H1 (cell line): ENCODE measurements around the gene C19orf47. TPM values are rescaled to one million over a fixed set of nuclear protein-coding genes. Genes with fewer than 3 reads are reported as not detected.

Source experiments
- CTCF ChIA-PET: fragments of 300-600 bp; sonication (Branson Sonifier 250); formaldehyde crosslinking; loops from one replicate; lab custom pipeline; 2021; ENCODE audit not compliant: partially characterized antibody; lab: Charles Lee
- POLR2A ChIA-PET: fragments of 300-600 bp; sonication (Branson Sonifier 250); formaldehyde crosslinking; loops from one replicate; lab custom pipeline; 2021; ENCODE audit warnings: inconsistent platforms; ENCODE audit not compliant: partially characterized antibody; lab: Charles Lee
- DNase-seq, 2 experiments: peaks; one replicate each; pipeline versions ENCODE4 v3.0.0 to v3.0.0-alpha.2; 2010 to 2022; ENCODE audit warnings: low spot score in 2 of 2, low read depth in 1 of 2, mixed read lengths in 1 of 2
- FAIRE-seq: peaks from 2 replicates; lab custom pipeline; 2011; peaks lifted over from hg19 to GRCh38; lab: Jason Lieb, UNC
- H2AFZ ChIP-seq: 2 replicates; pipeline ENCODE4 v1.8.1; 2012; ENCODE audit warnings: low read length, inconsistent platforms
- H2AK5ac ChIP-seq: 2 replicates; pipeline ENCODE4 v1.6.1; 2013; ENCODE audit warnings: low read depth, low read length
- H2BK120ac ChIP-seq: replicated peaks from 2 replicates; pipeline ENCODE3; 2013; ENCODE audit warnings: low read depth, low read length, inconsistent platforms
- H2BK12ac ChIP-seq: 2 replicates; pipeline ENCODE4 v1.6.1; 2013; ENCODE audit warnings: low read depth, low read length
- H2BK15ac ChIP-seq: 2 replicates; pipeline ENCODE4 v1.6.1; 2013; ENCODE audit warnings: low read length
- H2BK20ac ChIP-seq: 2 replicates; pipeline ENCODE4 v1.6.1; 2013; ENCODE audit warnings: low read length
- H2BK5ac ChIP-seq: 2 replicates; pipeline ENCODE4 v1.6.1; 2013; ENCODE audit warnings: low read depth, low read length
- H3K14ac ChIP-seq: 2 replicates; pipeline ENCODE4 v1.6.1; 2013; ENCODE audit warnings: inconsistent platforms; ENCODE audit not compliant: insufficient read length
- H3K18ac ChIP-seq: 2 replicates; pipeline ENCODE4 v1.6.1; 2013; ENCODE audit warnings: low read length; ENCODE audit errors: extremely low read depth
- H3K23ac ChIP-seq: 2 replicates; pipeline ENCODE4 v1.6.1; 2013; ENCODE audit warnings: inconsistent platforms; ENCODE audit not compliant: insufficient read length
- H3K23me2 ChIP-seq: 2 replicates; pipeline ENCODE4 v1.6.1; 2013; ENCODE audit warnings: low read depth, low read length
- H3K27ac ChIP-seq: 2 replicates; pipeline ENCODE4 v1.6.1; 2011; ENCODE audit warnings: low read depth, low read length, inconsistent platforms
- H3K27me3 ChIP-seq, 4 experiments: replicated peaks in 1 of 4; 1 replicate in 1 of 4; 2 replicates in 3 of 4; pipeline versions ENCODE4 v1.6.1 to v1.8.1; 2011 to 2013; ENCODE audit warnings: low read length in 3 of 4, mild to moderate bottlenecking in 3 of 4, inconsistent platforms in 2 of 4, mixed read lengths in 2 of 4, moderate library complexity in 1 of 4; ENCODE audit not compliant: control insufficient read depth in 3 of 4, insufficient read depth in 3 of 4; ENCODE audit errors: extremely low read depth in 1 of 4
- H3K36me3 ChIP-seq, 4 experiments: 2 replicates each; pipeline versions ENCODE4 v1.6.1 to v1.8.1; 2011 to 2013; ENCODE audit warnings: mild to moderate bottlenecking in 4 of 4, low read length in 3 of 4, moderate library complexity in 2 of 4, control low read depth in 1 of 4, inconsistent platforms in 1 of 4; ENCODE audit not compliant: insufficient read depth in 4 of 4, control insufficient read depth in 2 of 4
- H3K4ac ChIP-seq: replicated peaks from 2 replicates; pipeline ENCODE3; 2013; ENCODE audit warnings: low read length, low read depth, mixed read lengths, inconsistent platforms; ENCODE audit not compliant: insufficient read length
- H3K4me1 ChIP-seq, 4 experiments: replicated peaks in 1 of 4; 1 replicate in 1 of 4; 2 replicates in 3 of 4; pipeline versions ENCODE4 v1.6.1 to v1.8.1; 2011 to 2013; ENCODE audit warnings: low read length in 3 of 4, inconsistent platforms in 2 of 4, mixed read lengths in 1 of 4; ENCODE audit not compliant: insufficient read depth in 4 of 4, control insufficient read depth in 3 of 4
- H3K4me2 ChIP-seq, 2 experiments: 2 replicates each; pipeline versions ENCODE4 v1.6.1 to v1.8.1; 2011 to 2013; ENCODE audit warnings: low read depth in 2 of 2, low read length in 2 of 2, control low read depth in 1 of 2, inconsistent platforms in 1 of 2, mild to moderate bottlenecking in 1 of 2; ENCODE audit not compliant: insufficient read depth in 1 of 2
- H3K4me3 ChIP-seq, 4 experiments: fragments of 200-600, 300-600 bp in 1 of 4; sonication (generic), shearing (Covaris generic), sonication (Bioruptor Twin) in 1 of 4; 2 replicates each; pipeline versions ENCODE4 v1.5.1 to v1.8.1; 2011 to 2016; ENCODE audit warnings: low read length in 4 of 4, low read depth in 3 of 4, control low read depth in 2 of 4, inconsistent platforms in 2 of 4, mild to moderate bottlenecking in 2 of 4, mixed read lengths in 1 of 4, moderate library complexity in 1 of 4; ENCODE audit not compliant: insufficient read depth in 2 of 4; ENCODE audit errors: extremely low read depth in 1 of 4
- H3K56ac ChIP-seq: replicated peaks from 2 replicates; pipeline ENCODE3; 2013; ENCODE audit warnings: low read depth, mild to moderate bottlenecking, mixed read lengths, low read length, inconsistent platforms; ENCODE audit not compliant: insufficient read length
- H3K79me1 ChIP-seq: 2 replicates; pipeline ENCODE4 v1.6.1; 2013; ENCODE audit warnings: low read depth, low read length, control low read depth
- H3K79me2 ChIP-seq, 2 experiments: 2 replicates each; pipeline versions ENCODE4 v1.6.1 to v1.8.1; 2012 to 2013; ENCODE audit warnings: low read length in 2 of 2, mild to moderate bottlenecking in 2 of 2, inconsistent platforms in 1 of 2; ENCODE audit not compliant: insufficient read depth in 2 of 2, control insufficient read depth in 1 of 2
- H3K9ac ChIP-seq, 4 experiments: replicated peaks in 1 of 4; 1 replicate in 1 of 4; 2 replicates in 3 of 4; pipeline versions ENCODE4 v1.6.1 to v1.8.1; 2011 to 2013; ENCODE audit warnings: low read depth in 3 of 4, low read length in 3 of 4, control low read depth in 2 of 4, mild to moderate bottlenecking in 2 of 4, moderate library complexity in 2 of 4, inconsistent platforms in 1 of 4; ENCODE audit errors: extremely low read depth in 1 of 4
- H3K9me3 ChIP-seq, 2 experiments: 2 replicates each; pipeline versions ENCODE4 v1.6.1 to v1.8.1; 2012 to 2013; ENCODE audit warnings: mild to moderate bottlenecking in 2 of 2, moderate library complexity in 2 of 2, control low read depth in 1 of 2, inconsistent platforms in 1 of 2, low read depth in 1 of 2, low read length in 1 of 2, mixed read lengths in 1 of 2; ENCODE audit not compliant: insufficient read depth in 2 of 2
- H4K20me1 ChIP-seq, 2 experiments: replicated peaks in 1 of 2; 2 replicates each; pipeline versions ENCODE3 to v1.8.1; 2011 to 2013; ENCODE audit warnings: inconsistent platforms in 2 of 2, low read length in 2 of 2, mild to moderate bottlenecking in 1 of 2; ENCODE audit not compliant: insufficient read depth in 2 of 2, control insufficient read depth in 1 of 2
- H4K5ac ChIP-seq: 2 replicates; pipeline ENCODE4 v1.6.1; 2013; ENCODE audit warnings: low read length, low read depth, mixed read lengths, inconsistent platforms; ENCODE audit not compliant: insufficient read length
- H4K8ac ChIP-seq: 2 replicates; pipeline ENCODE4 v1.8.0; 2013; ENCODE audit warnings: mild to moderate bottlenecking, moderate library complexity, low read length, inconsistent platforms; ENCODE audit not compliant: insufficient read depth; ENCODE audit errors: extremely low read depth
- H4K91ac ChIP-seq: replicated peaks from 2 replicates; pipeline ENCODE3; 2013; ENCODE audit warnings: low read length, mixed read lengths, inconsistent platforms; ENCODE audit not compliant: insufficient read length
- ASH2L ChIP-seq: fragments of 200-600, 300-600 bp; sonication (generic); IDR thresholded peaks from one replicate; pipeline ENCODE4 v1.7.1; 2017; ENCODE audit warnings: low read length
- CEBPB ChIP-seq: IDR thresholded peaks from 2 replicates; pipeline ENCODE4 v1.6.1; 2012; ENCODE audit warnings: low read depth, low read length
- E2F6 ChIP-seq: IDR thresholded peaks from 2 replicates; pipeline ENCODE4 v1.6.1; 2012; ENCODE audit warnings: inconsistent platforms
- FOSL1 ChIP-seq: IDR thresholded peaks from 2 replicates; pipeline ENCODE4 v1.6.1; 2011; ENCODE audit warnings: mild to moderate bottlenecking, low read depth, low read length, moderate library complexity; ENCODE audit not compliant: insufficient read depth
- GTF2F1 ChIP-seq: IDR thresholded peaks from 2 replicates; pipeline ENCODE4 v1.6.1; 2012; ENCODE audit warnings: low read depth, low read length, improper control_type of control experiment, borderline replicate concordance
- HDAC6 ChIP-seq: IDR thresholded peaks from one replicate; pipeline ENCODE4 v1.7.1; 2012; ENCODE audit warnings: low read depth, mild to moderate bottlenecking, inconsistent platforms, low read length, moderate library complexity
- KDM1A ChIP-seq: fragments of 200-600, 300-600 bp; sonication (generic); IDR thresholded peaks from 2 replicates; pipeline ENCODE4 v1.7.1; 2016; ENCODE audit warnings: mild to moderate bottlenecking, low read length, borderline replicate concordance
- PHF8 ChIP-seq: fragments of 200-600 bp; sonication (generic); conservative IDR thresholded peaks from 2 replicates; pipeline ENCODE4 v1.7.1; 2012; ENCODE audit warnings: low read depth, mild to moderate bottlenecking, inconsistent platforms, low read length, moderate library complexity
- SP4 ChIP-seq: IDR thresholded peaks from 2 replicates; pipeline ENCODE4 v1.6.1; 2012; ENCODE audit warnings: low read length, inconsistent platforms
- SRF ChIP-seq: IDR thresholded peaks from 2 replicates; pipeline ENCODE4 v1.6.1; 2011; ENCODE audit warnings: mild to moderate bottlenecking, low read depth, low read length, moderate library complexity
- TAF1 ChIP-seq: IDR thresholded peaks from 2 replicates; pipeline ENCODE4 v1.6.1; 2011; ENCODE audit warnings: mild to moderate bottlenecking, low read depth, low read length
- TBP ChIP-seq: IDR thresholded peaks from 2 replicates; pipeline ENCODE4 v1.6.1; 2011; ENCODE audit warnings: low read depth, low read length, improper control_type of control experiment
- ZNF274 ChIP-seq: IDR thresholded peaks from 2 replicates; pipeline ENCODE4 v1.7.0; 2012; ENCODE audit warnings: low read length, borderline replicate concordance; ENCODE audit errors: extremely low read depth
- WGBS, 2 experiments: shearing (Covaris generic) in 1 of 2; methylation state at CpG; one replicate each; pipeline versions ENCODE4 v1.1.6 to v1.1.7; 2013 to 2015; ENCODE audit warnings: low lambda C conversion rate in 2 of 2, mixed read lengths in 2 of 2, inconsistent platforms in 1 of 2, low coverage in 1 of 2, missing lambda C conversion rate in 1 of 2; ENCODE audit not compliant: insufficient replicate concordance in 2 of 2, insufficient coverage in 1 of 2, insufficient read length in 1 of 2; ENCODE audit errors: extremely low coverage in 1 of 2, missing lambda C conversion rate in 1 of 2; 5-methylcytosine and 5-hydroxymethylcytosine counted together
- polyA plus RNA-seq, 7 experiments: library from polyadenylated mRNA; depleted of rRNA in 3 of 7; stranded (reverse) in 5 of 7; unstranded in 2 of 7; fragments of >200 nt in 5 of 7; fragments of 200-250 nt in 2 of 7; gene quantifications; 1 replicate in 5 of 7; 2 replicates in 1 of 7; 4 replicates in 1 of 7; pipeline versions ENCODE4 v1.2.1 to v1.2.3, GENCODE V29; 2011 to 2013; ENCODE audit warnings: missing spikeins in 2 of 7, mixed read lengths in 2 of 7
- total RNA-seq: library from RNA; stranded (reverse); fragmentation: NEBNext Ultra II Directional; extraction: Animal tissue kit (Norgen Biotek cat#: 25700); gene quantifications from 2 replicates; pipeline ENCODE4 v1.2.1, GENCODE V29; 2021

Gene C19orf47
- total and polyA plus RNA-seq, 2 of the 8 experiments (the other 6 are each of a cell fraction or from before 2014, with no cell fraction given) = 17.8 to 27.3 TPM

- Histone ChIP-seq H3K4ac (no peak overlapping the region), H3K36me3 (peaks cover 0 to 6% (median 4%) of the 10 kb centered on the region in 4 experiments; a peak in 6 of 8 replicates), H3K27ac (no peak overlapping the region), H3K79me1 (no peaks in the 10 kb centered on the region), H3K9me3 (no peaks in the 10 kb centered on the region), H3K23me2 (no peaks in the 10 kb centered on the region), H3K56ac (no peak overlapping the region), H2BK5ac (no peak overlapping the region), H3K18ac (no peak overlapping the region), H2AK5ac (no peak overlapping the region), H3K4me1 (no peaks in the 10 kb centered on the region), H2BK15ac (no peak overlapping the region), H3K14ac (no peak overlapping the region), H3K4me2 (no peak overlapping the region), H3K23ac (no peak overlapping the region), H4K8ac (no peak overlapping the region), H2AFZ (no peak overlapping the region), H2BK20ac (no peak overlapping the region), H2BK120ac (no peak overlapping the region), H3K27me3 (no peaks in the 10 kb centered on the region), H4K91ac (no peak overlapping the region), H3K9ac (no peak overlapping the region), H4K20me1 (no peaks in the 10 kb centered on the region), H2BK12ac (no peak overlapping the region), H3K4me3 (no peak overlapping the region), H4K5ac (no peak overlapping the region), H3K79me2 (no peaks in the 10 kb centered on the region; a peak in 1 of 4 replicates)
- FAIRE-seq (no peak), DNase-seq (no peak)
- WGBS, 2 experiments = 90% methylated on average over 2 of the region's 2 CpGs; no CpG with 5 or more reads in 1 of the 2 experiments
- ChIA-PET POLR2A (no interaction called here), CTCF (interaction anchor here (0.8 kb wide), 2 partner anchors 29 to 32 kb away, joined by 3 read pairs; no protein-coding TSS in a partner anchor)
- TF ChIP-seq SRF (no peak), CEBPB (no peak), PHF8 (no peak), FOSL1 (no peak), KDM1A (no peak), ZNF274 (no peak), TBP (no peak), HDAC6 (no peak), GTF2F1 (no peak), TAF1 (no peak), ASH2L (no peak), SP4 (no peak), E2F6 (no peak)
These were observed 11.6 kb downstream of the C19orf47 start for GRCh38 chr19:40336601-40336900.
